Measurements from ENCODE around the gene GMDS. TPM values are rescaled to one million over a fixed set of nuclear protein-coding genes. Genes with fewer than 3 reads are reported as not detected.

The GMDS gene
- total RNA-seq, 3 donors from 2014 or later (not counting 1 experiment from before 2014, with no cell fraction given), result 23.6 to 31.0 (median 26.4) TPM

DNA sequence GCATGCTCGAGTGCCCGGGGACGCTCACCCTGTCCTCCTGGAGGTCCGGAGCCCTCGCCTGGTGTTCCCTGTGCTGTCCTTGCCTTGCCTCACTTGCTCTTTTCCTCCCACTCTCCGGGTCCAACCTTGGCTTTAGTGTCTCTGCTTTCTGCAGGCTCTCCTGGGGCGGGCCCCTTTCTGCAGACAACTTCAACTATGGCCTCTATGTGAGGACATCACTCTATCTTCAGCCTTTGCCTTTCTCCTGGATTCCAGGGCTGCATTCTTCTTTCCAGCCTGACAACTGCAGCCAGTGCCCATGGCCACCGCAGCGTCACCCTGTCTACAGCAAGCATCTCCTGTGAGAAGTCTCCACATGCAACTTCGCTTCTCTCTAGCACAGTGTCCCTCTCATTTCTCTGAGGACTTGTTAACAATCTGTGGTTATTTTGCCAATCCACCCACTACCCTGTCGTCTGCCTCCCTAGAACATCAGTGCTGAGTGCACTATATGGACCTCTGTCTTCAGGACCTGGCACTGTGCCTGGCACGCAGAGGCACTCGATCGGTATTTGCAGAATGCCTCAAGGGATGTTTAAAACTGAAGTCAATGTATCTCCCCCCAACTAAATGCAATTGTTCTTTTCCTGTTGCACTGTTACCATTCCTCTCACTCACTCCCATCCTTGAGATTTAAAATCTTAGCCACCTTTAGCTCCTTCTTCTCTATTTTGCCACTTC, 599.8 kb downstream of the GMDS start:
- Mint-ChIP-seq H3K4me1 (peaks cover 0 to 11% of the 10 kb centered on the region in 2 donors), H3K27ac (no peak overlapping the region), H3K27me3 (ENCODE audit: low read depth in 2 of 2) (no peaks in the 10 kb centered on the region), H3K4me3 (no peak overlapping the region), H3K9me3 (no peaks in the 10 kb centered on the region), H3K36me3 (no peaks in the 10 kb centered on the region)
- TF ChIP-seq, protein P1, sequence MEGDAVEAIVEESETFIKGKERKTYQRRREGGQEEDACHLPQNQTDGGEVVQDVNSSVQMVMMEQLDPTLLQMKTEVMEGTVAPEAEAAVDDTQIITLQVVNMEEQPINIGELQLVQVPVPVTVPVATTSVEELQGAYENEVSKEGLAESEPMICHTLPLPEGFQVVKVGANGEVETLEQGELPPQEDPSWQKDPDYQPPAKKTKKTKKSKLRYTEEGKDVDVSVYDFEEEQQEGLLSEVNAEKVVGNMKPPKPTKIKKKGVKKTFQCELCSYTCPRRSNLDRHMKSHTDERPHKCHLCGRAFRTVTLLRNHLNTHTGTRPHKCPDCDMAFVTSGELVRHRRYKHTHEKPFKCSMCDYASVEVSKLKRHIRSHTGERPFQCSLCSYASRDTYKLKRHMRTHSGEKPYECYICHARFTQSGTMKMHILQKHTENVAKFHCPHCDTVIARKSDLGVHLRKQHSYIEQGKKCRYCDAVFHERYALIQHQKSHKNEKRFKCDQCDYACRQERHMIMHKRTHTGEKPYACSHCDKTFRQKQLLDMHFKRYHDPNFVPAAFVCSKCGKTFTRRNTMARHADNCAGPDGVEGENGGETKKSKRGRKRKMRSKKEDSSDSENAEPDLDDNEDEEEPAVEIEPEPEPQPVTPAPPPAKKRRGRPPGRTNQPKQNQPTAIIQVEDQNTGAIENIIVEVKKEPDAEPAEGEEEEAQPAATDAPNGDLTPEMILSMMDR (IDR thresholded peaks at IDR 0.05), result no peak
- 95% methylated on average over 14 of the region's 14 CpGs for WGBS (ENCODE audit: insufficient coverage)
- Histone ChIP-seq H3K4me3 (ENCODE audit: low read length) (no peak overlapping the region), H3K27ac (ENCODE audit: low read length) (no peak overlapping the region), H3K4me1 (ENCODE audit: control insufficient read depth, insufficient read depth, low read length) (no peaks in the 10 kb centered on the region), H3K36me3 (ENCODE audit: control insufficient read depth, insufficient read depth, low read length) (no peaks in the 10 kb centered on the region), H3K27me3 (ENCODE audit: control insufficient read depth, insufficient read depth, low read length) (no peaks in the 10 kb centered on the region), H3K9me3 (ENCODE audit: control insufficient read depth, insufficient read depth, low read length) (no peaks in the 10 kb centered on the region)
- ATAC-seq, result no peak
- intact Hi-C loops (cut with micrococcal nuclease), result no loop called here
- no peak for DNase-seq

DNA sequence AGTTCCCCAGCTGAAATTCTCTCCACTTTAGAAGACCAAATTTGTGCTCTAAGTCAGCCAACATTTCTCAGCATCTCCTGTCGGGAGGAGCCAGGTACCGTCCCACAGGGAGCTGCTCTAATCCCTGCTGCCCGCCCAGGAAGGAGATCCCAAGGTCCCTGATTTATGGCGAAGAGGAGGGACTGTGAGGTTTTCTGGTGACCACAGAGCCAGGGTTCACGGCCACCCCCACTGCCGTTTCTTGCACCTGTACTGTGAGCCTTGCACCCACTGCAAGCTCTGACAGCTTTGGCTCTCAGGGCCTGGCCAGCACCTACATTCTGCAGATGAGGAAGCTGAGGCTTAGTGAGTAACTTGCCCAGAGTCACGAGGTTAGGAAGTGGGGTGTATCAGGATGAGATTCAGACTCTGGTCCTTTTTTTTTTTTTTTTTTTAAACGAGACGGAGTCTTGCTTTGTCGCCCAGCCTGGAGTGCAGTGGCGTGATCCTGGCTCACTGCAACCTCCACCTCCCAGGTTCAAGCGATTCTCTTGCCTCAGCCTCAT, 600.8 kb downstream of the GMDS start:
- no peaks in the 10 kb centered on the region for H3K9me3 ChIP-seq (ENCODE audit: control insufficient read depth, insufficient read depth, low read length)
- TF ChIP-seq, protein P1 (IDR thresholded peaks at IDR 0.05), result no peak
- H3K4me1 ChIP-seq (ENCODE audit: control insufficient read depth, insufficient read depth, low read length), result no peaks in the 10 kb centered on the region
- Mint-ChIP-seq H3K27me3 (ENCODE audit: low read depth in 2 of 2) (no peaks in the 10 kb centered on the region), H3K36me3 (no peaks in the 10 kb centered on the region), H3K4me1 (peaks cover 0 to 11% of the 10 kb centered on the region in 2 donors), H3K4me3 (no peak overlapping the region), H3K27ac (no peak overlapping the region), H3K9me3 (no peaks in the 10 kb centered on the region)
- no peaks in the 10 kb centered on the region for H3K36me3 ChIP-seq (ENCODE audit: control insufficient read depth, insufficient read depth, low read length)
- no peak overlapping the region for H3K4me3 ChIP-seq (ENCODE audit: low read length)
- no peak for ATAC-seq
- intact Hi-C loops (cut with micrococcal nuclease), result no loop called here
- DNase-seq, result no peak
- H3K27me3 ChIP-seq (ENCODE audit: control insufficient read depth, insufficient read depth, low read length), result no peaks in the 10 kb centered on the region
- 75% methylated on average over 10 of the region's 12 CpGs for WGBS (ENCODE audit: insufficient coverage)
- no peak overlapping the region for H3K27ac ChIP-seq (ENCODE audit: low read length)

DNA sequence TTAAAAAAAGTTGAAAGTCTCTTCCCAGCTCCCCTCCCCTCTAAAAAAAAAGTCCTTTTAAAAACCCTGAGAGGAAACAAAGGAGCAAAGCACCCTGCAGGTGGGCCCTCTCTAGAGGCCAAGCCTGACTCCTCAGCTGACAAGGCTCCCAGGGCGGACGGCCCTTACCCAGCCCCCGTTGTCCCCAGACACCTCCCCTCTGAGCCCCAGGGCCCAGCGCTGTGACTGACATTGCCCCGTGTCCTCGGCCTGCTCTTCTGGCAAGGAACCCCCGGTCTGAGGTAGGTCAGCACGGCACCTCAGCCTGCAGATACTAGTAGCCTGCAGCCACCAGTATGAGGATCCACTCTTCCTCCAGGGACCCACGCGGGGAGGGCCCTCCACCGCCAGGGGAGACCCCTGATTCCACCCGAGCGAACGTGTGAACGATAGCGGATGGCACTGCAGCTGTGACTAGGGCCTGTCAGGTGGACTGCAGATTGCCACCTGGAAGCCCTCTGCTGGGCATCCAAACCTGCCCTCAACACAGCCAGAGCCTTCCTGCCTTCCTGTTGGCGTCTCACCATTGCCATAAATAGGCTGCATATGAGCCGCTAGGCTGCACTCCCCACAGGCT, 601.5 kb downstream of the GMDS start:
- Mint-ChIP-seq H3K4me1 (peaks cover 0 to 11% of the 10 kb centered on the region in 2 donors), H3K36me3 (no peaks in the 10 kb centered on the region), H3K4me3 (no peak overlapping the region), H3K27ac (no peak overlapping the region), H3K27me3 (ENCODE audit: low read depth in 2 of 2) (no peaks in the 10 kb centered on the region), H3K9me3 (no peaks in the 10 kb centered on the region)
- WGBS (ENCODE audit: insufficient coverage), result 87% methylated on average over 18 of the region's 18 CpGs
- no peak for ATAC-seq
- H3K4me1 ChIP-seq (ENCODE audit: control insufficient read depth, insufficient read depth, low read length), result no peaks in the 10 kb centered on the region
- no peak overlapping the region for H3K4me3 ChIP-seq (ENCODE audit: low read length)
- no peaks in the 10 kb centered on the region for H3K9me3 ChIP-seq (ENCODE audit: control insufficient read depth, insufficient read depth, low read length)
- H3K27ac ChIP-seq (ENCODE audit: low read length), result no peak overlapping the region
- H3K36me3 ChIP-seq (ENCODE audit: control insufficient read depth, insufficient read depth, low read length), result no peaks in the 10 kb centered on the region
- TF ChIP-seq, protein P1 (IDR thresholded peaks at IDR 0.05), result no peak
- intact Hi-C loops (cut with micrococcal nuclease), result no loop called here
- no peak for DNase-seq
- no peaks in the 10 kb centered on the region for H3K27me3 ChIP-seq (ENCODE audit: control insufficient read depth, insufficient read depth, low read length)
